Sciatic nerve (tissue), 2 donors: ENCODE measurements around the gene SPEN. TPM values are rescaled to one million over a fixed set of nuclear protein-coding genes. Genes with fewer than 3 reads are reported as not detected.

Experiments
- ATAC-seq: fragments of 200-7000 bp; cut with Tn5 transposase; one replicate; pipeline ENCODE4 v1.9.1; 2020; ENCODE audit warnings: mild to moderate bottlenecking, moderate library complexity
- DNase-seq: peaks from one replicate; pipeline ENCODE4 v3.0.0-alpha.2; 2020; ENCODE audit warnings: low spot score
- intact Hi-C: fragments of 100-400 bp; cut with DNase I; formaldehyde crosslinking; loops from one replicate; pipeline ENCODE4 v1.14.2; 2022
- total RNA-seq: library from RNA; stranded (reverse); fragmentation: NEBNext Ultra II Directional; extraction: Animal tissue kit (Norgen Biotek cat#: 25700); gene quantifications from one replicate; pipeline ENCODE4 v1.2.1, GENCODE V29; 2021
- donor health status: DM: no; HTN: no; CAD: no.
- donor health status: DM: no; HTN: no; CAD: no.

Gene SPEN
- total RNA-seq, 1 donor from 2014 or later, result 97.7 TPM

GRCh38 chr1:15989776-15990175, 142.3 kb downstream of the SPEN start:
- ATAC-seq (no peak), DNase-seq (no peak)
- intact Hi-C loops, result loop anchor here (10.0 kb wide), 1 partner anchor 175 kb away; no protein-coding TSS in a partner anchor

Other genes starting within 250 kb of the SPEN start
- gene DDI2, start 230.2 kb upstream of the SPEN start, total RNA-seq, result 38.5 TPM
- gene PLEKHM2, start 163.4 kb upstream of the SPEN start, total RNA-seq, result 67.8 TPM
- gene SLC25A34, start 111.4 kb upstream of the SPEN start, total RNA-seq, result 1.6 TPM
- not detected for gene TMEM82, start 105.2 kb upstream of the SPEN start, total RNA-seq
- gene FBLIM1, start 88.9 kb upstream of the SPEN start, total RNA-seq, result 29.0 TPM
- gene UQCRHL, start 40.1 kb upstream of the SPEN start, total RNA-seq, result 1.5 TPM
- gene ZBTB17, start 128.4 kb downstream of the SPEN start, total RNA-seq, result 37.7 TPM
- 0.18 TPM for gene SRARP, start 156.5 kb downstream of the SPEN start, total RNA-seq
- gene HSPB7, start 170.3 kb downstream of the SPEN start, total RNA-seq, result 10.7 TPM
- gene CLCNKA, start 174.3 kb downstream of the SPEN start, total RNA-seq, result 0.13 TPM
- 1.4 TPM for gene CLCNKB, start 196.1 kb downstream of the SPEN start, total RNA-seq
- not detected for gene FAM131C, start 225.9 kb downstream of the SPEN start, total RNA-seq